ENCODE data around the gene ISY1. TPM values are rescaled to one million over a fixed set of nuclear protein-coding genes. Genes with fewer than 3 reads are reported as not detected.

The ISY1 gene
- total RNA-seq, 1 donor from 2014 or later: 21.3 TPM

DNA sequence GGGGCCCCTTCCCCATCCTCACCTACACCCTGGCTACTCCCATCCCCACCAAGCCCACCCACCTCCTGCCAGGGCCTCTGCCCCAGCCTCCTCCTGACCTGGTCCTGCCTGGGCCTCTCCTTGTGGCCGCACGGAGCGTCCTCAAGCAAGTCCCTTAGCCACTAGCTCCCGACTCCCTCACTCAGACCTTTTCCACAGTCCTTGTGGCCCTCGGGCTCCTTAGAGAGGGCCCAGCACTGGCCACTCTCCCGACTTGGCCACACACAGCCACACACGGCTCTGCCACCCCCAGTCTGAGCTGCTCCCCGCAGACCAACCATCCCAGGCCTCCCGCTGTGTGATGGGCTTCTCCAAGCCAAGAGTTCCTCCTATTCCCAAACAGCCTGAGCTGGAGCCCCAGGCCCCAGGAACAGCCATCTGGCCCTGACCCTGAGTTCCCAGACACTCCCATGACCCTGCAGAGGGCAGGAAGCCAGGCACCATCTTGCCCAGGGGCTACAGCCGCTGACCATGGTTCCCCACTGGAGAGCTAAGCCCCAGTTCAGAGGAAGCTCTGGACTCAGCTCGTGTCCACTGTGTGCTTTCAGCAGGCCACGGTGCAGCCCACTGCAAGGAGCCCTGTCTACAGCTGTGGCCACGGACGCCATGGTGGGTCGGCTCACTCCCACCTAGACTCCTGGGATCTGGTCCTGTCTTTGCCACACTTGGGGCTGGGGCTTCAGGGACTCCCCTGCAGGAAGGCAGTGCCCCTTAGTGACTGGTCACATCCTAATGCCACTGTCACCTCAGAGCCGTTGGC is 32.3 kb downstream of the ISY1 start:
- Histone ChIP-seq H3K27me3 (ENCODE audit: low read depth) (no peaks in the 10 kb centered on the region), H3K4me3 (no peak overlapping the region), H3K36me3 (peaks cover 65% of the 10 kb centered on the region), H3K4me1 (peaks cover 4% of the 10 kb centered on the region), H3K9me3 (replicated peaks) (no peaks in the 10 kb centered on the region), H3K27ac (replicated peaks) (no peak overlapping the region)
- TF ChIP-seq, protein P1, sequence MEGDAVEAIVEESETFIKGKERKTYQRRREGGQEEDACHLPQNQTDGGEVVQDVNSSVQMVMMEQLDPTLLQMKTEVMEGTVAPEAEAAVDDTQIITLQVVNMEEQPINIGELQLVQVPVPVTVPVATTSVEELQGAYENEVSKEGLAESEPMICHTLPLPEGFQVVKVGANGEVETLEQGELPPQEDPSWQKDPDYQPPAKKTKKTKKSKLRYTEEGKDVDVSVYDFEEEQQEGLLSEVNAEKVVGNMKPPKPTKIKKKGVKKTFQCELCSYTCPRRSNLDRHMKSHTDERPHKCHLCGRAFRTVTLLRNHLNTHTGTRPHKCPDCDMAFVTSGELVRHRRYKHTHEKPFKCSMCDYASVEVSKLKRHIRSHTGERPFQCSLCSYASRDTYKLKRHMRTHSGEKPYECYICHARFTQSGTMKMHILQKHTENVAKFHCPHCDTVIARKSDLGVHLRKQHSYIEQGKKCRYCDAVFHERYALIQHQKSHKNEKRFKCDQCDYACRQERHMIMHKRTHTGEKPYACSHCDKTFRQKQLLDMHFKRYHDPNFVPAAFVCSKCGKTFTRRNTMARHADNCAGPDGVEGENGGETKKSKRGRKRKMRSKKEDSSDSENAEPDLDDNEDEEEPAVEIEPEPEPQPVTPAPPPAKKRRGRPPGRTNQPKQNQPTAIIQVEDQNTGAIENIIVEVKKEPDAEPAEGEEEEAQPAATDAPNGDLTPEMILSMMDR (IDR thresholded peaks at IDR 0.05; ENCODE audit: borderline replicate concordance): no peak
- intact Hi-C loops (cut with micrococcal nuclease): no loop called here
- no peak for DNase-seq

DNA sequence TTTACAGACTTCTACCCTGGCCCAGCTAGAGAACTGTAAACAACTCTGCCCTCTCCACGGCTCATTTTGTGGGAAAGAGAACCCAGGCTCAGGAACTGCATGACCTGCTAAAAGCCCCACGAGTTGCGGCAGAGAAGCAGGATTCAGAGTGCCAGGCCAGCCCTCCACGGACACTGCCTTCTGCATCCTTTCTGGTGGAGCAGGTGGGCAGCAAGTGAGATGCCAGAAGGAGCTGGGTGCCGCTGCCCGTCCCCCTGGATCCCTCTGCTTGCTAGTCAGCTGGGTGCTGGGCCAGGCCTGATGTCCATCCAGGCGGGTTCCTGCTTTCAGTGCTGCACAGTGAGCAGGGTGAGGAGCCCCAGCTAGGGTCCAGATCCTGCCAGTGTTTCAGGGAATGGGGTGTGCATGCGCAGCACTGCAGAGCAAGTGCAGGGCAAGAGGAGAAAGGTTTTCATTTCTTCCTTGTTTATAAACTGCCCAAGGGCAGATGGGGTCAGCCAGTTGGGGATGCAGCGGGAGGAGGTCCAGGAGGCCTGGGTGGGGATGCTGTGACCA is 34.1 kb downstream of the ISY1 start:
- no peaks in the 10 kb centered on the region for H3K27me3 ChIP-seq (ENCODE audit: low read depth)
- H3K36me3 ChIP-seq: peaks cover 48% of the 10 kb centered on the region
- intact Hi-C loops (cut with micrococcal nuclease): no loop called here
- DNase-seq: no peak
- TF ChIP-seq, protein P1 (IDR thresholded peaks at IDR 0.05; ENCODE audit: borderline replicate concordance): no peak
- no peaks in the 10 kb centered on the region for H3K9me3 ChIP-seq (replicated peaks)
- no peak overlapping the region for H3K27ac ChIP-seq (replicated peaks)
- peaks cover 2% of the 10 kb centered on the region for H3K4me1 ChIP-seq
- no peak overlapping the region for H3K4me3 ChIP-seq

DNA sequence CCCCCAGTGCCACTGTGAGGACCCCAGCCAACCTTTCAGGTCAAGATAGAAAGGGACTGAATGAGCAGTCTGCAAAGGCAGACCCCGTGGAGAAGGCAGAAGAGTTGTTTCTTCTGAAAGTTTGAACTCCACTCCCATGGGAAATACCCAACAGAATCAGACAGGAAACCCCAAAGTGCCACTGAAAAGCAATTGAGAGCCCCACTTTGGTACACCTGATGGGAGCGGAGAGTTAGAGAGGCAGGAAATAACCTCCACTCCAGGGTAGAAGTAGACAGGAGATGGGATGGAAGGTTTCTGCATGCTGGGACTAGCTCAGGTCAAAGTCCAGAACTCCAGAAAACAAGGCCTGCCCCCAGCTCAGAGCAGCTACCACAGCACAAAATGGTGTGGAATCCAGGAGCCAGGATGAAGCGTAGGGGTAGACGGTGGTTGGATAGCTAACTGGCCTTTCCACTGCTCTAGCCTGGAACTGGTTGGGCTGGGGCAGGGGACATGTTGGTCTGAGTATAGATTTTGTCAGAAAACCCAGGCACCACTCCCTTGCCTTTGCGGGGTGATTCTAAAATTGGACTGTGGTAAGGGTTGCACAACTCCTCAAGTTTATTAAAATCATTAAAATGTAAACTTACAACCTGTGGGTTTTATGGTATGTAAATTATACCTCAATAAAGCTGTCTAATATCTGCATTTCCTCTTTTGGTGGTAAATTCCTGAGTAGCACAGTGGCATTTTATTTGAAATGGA is 37.4 kb downstream of the ISY1 start:
- no peak overlapping the region for H3K4me3 ChIP-seq
- DNase-seq: no peak
- TF ChIP-seq, protein P1 (IDR thresholded peaks at IDR 0.05; ENCODE audit: borderline replicate concordance): no peak
- no peaks in the 10 kb centered on the region for H3K27me3 ChIP-seq (ENCODE audit: low read depth)
- peaks cover 15% of the 10 kb centered on the region for H3K36me3 ChIP-seq
- H3K9me3 ChIP-seq (replicated peaks): no peaks in the 10 kb centered on the region
- peak overlapping the region; percentile 95 for H3K27ac ChIP-seq (replicated peaks)
- intact Hi-C loops (cut with micrococcal nuclease): no loop called here
- H3K4me1 ChIP-seq: peaks cover 30% of the 10 kb centered on the region

DNA sequence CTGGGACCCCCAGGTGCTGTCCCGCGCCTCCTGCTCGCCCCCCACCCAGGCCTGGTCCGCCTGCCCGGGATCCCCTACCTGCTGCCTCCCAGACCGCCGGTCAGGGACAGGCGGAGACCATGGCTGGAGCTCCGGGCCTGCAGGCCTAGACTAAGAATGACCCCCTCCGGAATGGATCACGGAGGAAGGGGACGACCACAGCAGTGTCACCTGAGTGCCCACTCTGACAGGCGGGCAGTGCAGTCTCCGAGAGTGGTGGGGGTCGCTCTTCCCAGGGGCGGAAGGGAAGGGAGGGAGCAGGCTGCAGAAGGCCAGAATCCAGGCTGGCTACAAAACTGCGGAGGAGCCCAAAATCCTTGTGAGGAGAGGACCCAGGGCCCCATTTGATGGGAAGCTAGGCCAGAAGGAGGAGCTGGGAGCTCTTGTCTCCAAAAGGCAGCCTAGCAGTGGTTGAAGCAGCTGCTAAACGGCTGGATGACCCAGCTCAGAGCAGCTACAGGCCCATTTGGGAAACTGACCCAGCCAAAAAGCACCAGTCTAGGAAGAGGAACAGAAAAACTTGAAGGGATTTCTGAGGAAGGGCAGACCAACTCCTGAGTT is 38.4 kb downstream of the ISY1 start:
- Histone ChIP-seq H3K27ac (replicated peaks) (peak overlapping the region; percentile 95), H3K36me3 (peaks cover 10% of the 10 kb centered on the region), H3K4me3 (peak overlapping the region; percentile 96), H3K4me1 (peaks cover 33% of the 10 kb centered on the region), H3K9me3 (replicated peaks) (no peaks in the 10 kb centered on the region), H3K27me3 (ENCODE audit: low read depth) (no peaks in the 10 kb centered on the region)
- TF ChIP-seq, protein P1 (IDR thresholded peaks at IDR 0.05; ENCODE audit: borderline replicate concordance): no peak
- no peak for DNase-seq
- intact Hi-C loops (cut with micrococcal nuclease): no loop called here

DNA sequence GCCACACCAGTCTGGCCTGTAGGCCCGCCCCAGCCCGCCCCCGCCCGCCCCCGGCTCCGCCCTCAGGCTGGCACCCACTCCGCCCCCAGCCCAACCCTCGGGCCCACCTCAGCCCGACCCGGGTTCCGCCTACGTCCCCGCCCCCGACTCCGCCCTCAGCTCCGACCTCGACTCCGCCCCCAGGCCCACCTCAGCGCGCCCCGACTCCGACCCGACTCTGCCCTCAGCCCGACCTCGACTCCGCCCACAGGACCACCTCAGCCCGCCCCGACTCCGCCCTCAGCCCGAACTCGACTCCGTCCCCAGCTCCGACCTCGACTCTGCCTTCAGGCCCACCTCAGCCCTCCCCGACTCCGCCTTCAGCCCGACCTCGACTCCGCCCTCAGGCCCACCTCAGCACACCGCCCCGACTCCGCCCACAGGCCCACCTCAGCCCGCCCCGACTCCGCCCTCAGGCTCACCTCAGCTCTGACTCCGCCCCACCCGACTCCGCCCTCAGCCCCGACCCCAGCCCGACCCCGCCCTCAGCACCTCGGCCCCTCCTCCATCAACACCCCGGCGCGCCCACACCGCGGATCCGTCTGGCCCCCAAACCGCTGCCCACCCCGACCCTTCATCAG is 39.0 kb downstream of the ISY1 start, which contains the start of gene RAB43:
Gene RAB43, minus strand, starts transcription at position 13 of the 620 bp plus-strand sequence. CDS start 315 bp downstream, outside the sequence.
- Histone ChIP-seq H3K27ac (replicated peaks) (peak within 1 kb of the TSS; percentile 95), H3K36me3 (peaks cover 7% of the 10 kb centered on the region), H3K4me1 (peaks cover 34% of the 10 kb centered on the region), H3K27me3 (ENCODE audit: low read depth) (no peaks in the 10 kb centered on the region), H3K4me3 (peak within 1 kb of the TSS; percentile 96), H3K9me3 (replicated peaks) (no peaks in the 10 kb centered on the region)
- TF ChIP-seq, protein P1 (IDR thresholded peaks at IDR 0.05; ENCODE audit: borderline replicate concordance): no peak
- peak; percentile 90 for DNase-seq
- intact Hi-C loops (cut with micrococcal nuclease): no loop called here
